Measurements from ENCODE around the gene RIPOR2. TPM values are rescaled to one million over a fixed set of nuclear protein-coding genes. Genes with fewer than 3 reads are reported as not detected.

Gene RIPOR2
- total and polyA plus RNA-seq, 2 donors (not counting 3 experiments of a cell fraction or from before 2014, with no cell fraction given) = 0.10 TPM; not detected in 1

- H3K9ac ChIP-seq (replicated peaks; ENCODE audit: extremely low read depth, insufficient read depth, low read length) = no peak overlapping the region
- POLR2A ChIA-PET = no interaction called here
- no peak overlapping the region for H3K4me3 ChIP-seq (replicated peaks in 1 of 3; ENCODE audit: insufficient read depth in 1 of 3, low read depth in 1 of 3, low read length in 3 of 3)
- CTCF ChIA-PET = interaction anchor here (1.4 to 1.5 kb wide), 2 partner anchors 10 to 14 kb away, joined by 3 to 5 read pairs; no protein-coding TSS in a partner anchor
- FAIRE-seq (no peak), DNase-seq (ENCODE audit: low read depth, low spot score) (no peak)
- intact Hi-C loops (cut with micrococcal nuclease) (no loop called here), dilution Hi-C loops (cut with MboI; ENCODE audit: extremely low pct_ligation_motif_present, low sequenced_read_pairs) (no loop called here)
- no peak overlapping the region for H3K27ac ChIP-seq (ENCODE audit: insufficient read depth, low read depth, low read length)
- H3K4me2 ChIP-seq (ENCODE audit: insufficient read depth, low read length) = no peak overlapping the region
- TF ChIP-seq FOS (IDR thresholded peaks at IDR 0.05; ENCODE audit: borderline replicate concordance, insufficient read depth, low read length) (no peak), POLR2AphosphoS5 (IDR thresholded peaks at IDR 0.05; ENCODE audit: insufficient read depth, low read depth, low read length) (no peak), MYC (IDR thresholded peaks at IDR 0.05; ENCODE audit: low read depth, low read length) (no peak), MAX (IDR thresholded peaks at IDR 0.05; ENCODE audit: insufficient read depth, insufficient read length) (no peak), EZH2 (IDR thresholded peaks at IDR 0.05; ENCODE audit: borderline replicate concordance, low read depth, low read length, severe bottlenecking) (no peak), JUN (IDR thresholded peaks at IDR 0.05; ENCODE audit: borderline replicate concordance, insufficient read depth, insufficient read length, low read depth) (no peak), GATA2 (IDR thresholded peaks at IDR 0.05; ENCODE audit: insufficient read depth, insufficient read length, low read depth, low read length) (no peak), CTCF (IDR thresholded peaks at IDR 0.05; ENCODE audit: extremely low read depth in 1 of 2, insufficient read depth in 1 of 2, low read depth in 1 of 2, low read length in 2 of 2) (no peak), POLR2A (IDR thresholded peaks at IDR 0.05; ENCODE audit: low read depth, low read length) (no peak)
- H3K9me3 ChIP-seq (replicated peaks; ENCODE audit: control insufficient read depth, insufficient read depth, low read length) = no peaks in the 10 kb centered on the region
- H3K9me1 ChIP-seq (replicated peaks; ENCODE audit: control insufficient read depth, extremely low read depth, insufficient read depth, low read length) = no peaks in the 10 kb centered on the region
- no peak overlapping the region for H2AFZ ChIP-seq (ENCODE audit: low read depth, low read length)
- no TSS peak for BruUV-seq (replicated peaks)
- H3K27me3 ChIP-seq (ENCODE audit: control insufficient read depth in 2 of 2, insufficient read depth in 2 of 2, low read length in 2 of 2) = peaks cover 0 to 2% of the 10 kb centered on the region in 2 experiments
- no peaks in the 10 kb centered on the region for H4K20me1 ChIP-seq (replicated peaks; ENCODE audit: control insufficient read depth, extremely low read depth, insufficient read depth, low read length)
- H3K79me2 ChIP-seq (ENCODE audit: control insufficient read depth, insufficient read depth, low read length) = no peaks in the 10 kb centered on the region
- H3K4me1 ChIP-seq (ENCODE audit: control insufficient read depth, extremely low read depth, insufficient read depth, low read length) = no peaks in the 10 kb centered on the region
- H3K36me3 ChIP-seq (ENCODE audit: control insufficient read depth in 2 of 2, extremely low read depth in 1 of 2, insufficient read depth in 2 of 2, low read length in 2 of 2) = no peaks in the 10 kb centered on the region
Measured at GRCh38 chr6:24919056-24919892, 16.5 kb downstream of the RIPOR2 start.

Measured in endothelial cell of umbilical vein (primary cell).